GM23248 (cell line): ENCODE measurements around the gene NKAIN2. TPM values are rescaled to one million over a fixed set of nuclear protein-coding genes. Genes with fewer than 3 reads are reported as not detected.

Source experiments
- DNase-seq: peaks from one replicate; pipeline ENCODE4 v3.0.0-alpha.2; 2015
- H2AFZ ChIP-seq: fragments of 200-600 bp; sonication (generic); 2 replicates; pipeline ENCODE4 v1.6.1; 2016; ENCODE audit warnings: antibody characterized with exemption
- H3F3A ChIP-seq: fragments of 200-600 bp; sonication (generic); 2 replicates; pipeline ENCODE4 v1.6.1; 2016; ENCODE audit warnings: mild to moderate bottlenecking, antibody characterized with exemption, mixed run types; ENCODE audit not compliant: insufficient read depth
- H3K27ac ChIP-seq: fragments of 200-600 bp; sonication (generic); 2 replicates; pipeline ENCODE4 v1.5.1; 2016; ENCODE audit warnings: mild to moderate bottlenecking
- H3K27me3 ChIP-seq: fragments of 200-600 bp; sonication (generic); replicated peaks from 2 replicates; pipeline ENCODE4 v1.6.1; 2016; ENCODE audit warnings: mild to moderate bottlenecking; ENCODE audit not compliant: insufficient read depth
- H3K36me3 ChIP-seq: fragments of 200-600 bp; sonication (generic); 2 replicates; pipeline ENCODE4 v1.6.1; 2016; ENCODE audit warnings: low read depth, mild to moderate bottlenecking
- H3K4me1 ChIP-seq: fragments of 200-600 bp; sonication (generic); 2 replicates; pipeline ENCODE4 v1.6.1; 2016; ENCODE audit warnings: mild to moderate bottlenecking; ENCODE audit not compliant: insufficient read depth
- H3K4me2 ChIP-seq: fragments of 200-600 bp; sonication (generic); one replicate; pipeline ENCODE4 v1.6.1; 2016; ENCODE audit warnings: mild to moderate bottlenecking; ENCODE audit not compliant: unreplicated experiment
- H3K4me3 ChIP-seq: fragments of 200-600 bp; sonication (generic); 2 replicates; pipeline ENCODE4 v1.5.1; 2016; ENCODE audit warnings: mild to moderate bottlenecking
- H3K79me2 ChIP-seq: fragments of 200-600 bp; sonication (generic); 2 replicates; pipeline ENCODE4 v1.6.1; 2016; ENCODE audit warnings: mild to moderate bottlenecking; ENCODE audit not compliant: insufficient read depth
- H3K9ac ChIP-seq: fragments of 200-600 bp; sonication (generic); 2 replicates; pipeline ENCODE4 v1.6.1; 2016; ENCODE audit warnings: mild to moderate bottlenecking
- H3K9me2 ChIP-seq: fragments of 200-600 bp; sonication (generic); 2 replicates; pipeline ENCODE4 v1.6.1; 2016; ENCODE audit warnings: mixed run types, mild to moderate bottlenecking, moderate library complexity; ENCODE audit not compliant: insufficient read depth
- H3K9me3 ChIP-seq: fragments of 200-600 bp; sonication (generic); one replicate; pipeline ENCODE4 v1.6.1; 2017; ENCODE audit warnings: low read depth
- H4K20me1 ChIP-seq: fragments of 200-600 bp; sonication (generic); 2 replicates; pipeline ENCODE4 v1.6.0; 2016; ENCODE audit not compliant: insufficient read depth
- EZH2 ChIP-seq: fragments of 200-600 bp; sonication (generic); IDR thresholded peaks from 2 replicates; pipeline ENCODE4 v1.6.1; 2018; ENCODE audit warnings: antibody characterized with exemption, mild to moderate bottlenecking; ENCODE audit not compliant: insufficient read depth, poor library complexity, severe bottlenecking
- EZH2phosphoT487 ChIP-seq: fragments of 200-600 bp; sonication (generic); IDR thresholded peaks from 2 replicates; pipeline ENCODE4 v1.6.1; 2018; ENCODE audit warnings: antibody characterized with exemption, moderate library complexity, mild to moderate bottlenecking, low read depth; ENCODE audit not compliant: insufficient read depth
- WGBS, 2 experiments: methylation state at CpG; one replicate each; pipeline ENCODE4 v1.1.6; 2015 to 2017; ENCODE audit warnings: low lambda C conversion rate in 2 of 2, low coverage in 1 of 2; ENCODE audit errors: missing lambda C conversion rate in 2 of 2; 5-methylcytosine and 5-hydroxymethylcytosine counted together
- in situ Hi-C: fragments of 300-500 bp; cut with MboI; formaldehyde crosslinking; loops from 2 replicates; pipeline ENCODE4 v1.15.0; 2020
- polyA plus RNA-seq: library from polyadenylated mRNA; unstranded; fragments of >200 nt; fragmentation: Nextera tagmentation; extraction: Ambion mirVana; gene quantifications from 2 replicates; pipeline ENCODE4 v1.2.1, GENCODE V29; 2016
- total RNA-seq: library from RNA; depleted of rRNA; stranded (reverse); fragments of >200 nt; shearing (Covaris generic); gene quantifications from 2 replicates; pipeline ENCODE4 v1.2.3, GENCODE V29; 2014; rRNA removed

The NKAIN2 gene
- total and polyA plus RNA-seq, 2 experiments from 2014 or later = not detected

DNA sequence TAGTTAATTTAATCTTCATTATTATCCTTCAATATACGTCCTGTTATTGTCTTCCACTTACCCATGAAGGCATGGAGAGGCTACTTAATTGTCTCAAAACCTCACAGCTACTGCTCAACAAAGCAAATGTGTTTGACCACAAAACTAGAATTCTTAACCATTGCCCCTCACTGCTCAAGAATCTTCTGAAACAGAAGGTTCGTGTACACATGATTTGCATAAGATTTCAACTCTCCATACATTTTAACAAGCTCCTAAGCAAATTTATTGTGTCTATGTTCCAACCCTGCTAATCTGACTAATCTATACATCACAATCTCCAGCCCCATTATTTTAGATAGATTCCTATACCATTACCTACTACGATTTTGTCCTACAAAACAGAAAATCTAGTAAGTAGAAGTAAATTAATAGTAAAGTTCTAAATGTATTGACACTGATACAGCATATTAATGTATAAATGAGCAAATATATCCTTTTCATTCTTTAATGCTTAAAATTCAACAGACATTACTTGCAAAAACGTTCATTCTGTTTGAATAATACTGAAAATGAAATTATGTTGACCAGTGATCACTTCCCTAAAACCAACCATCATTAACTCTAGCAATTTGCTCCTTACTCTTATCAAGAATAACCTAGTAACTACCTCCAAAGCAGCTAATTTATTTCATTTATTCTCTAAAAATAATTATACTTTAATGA lies 1068.8 kb downstream of the NKAIN2 start:
- in situ Hi-C loops = loop anchor here (5.0 to 25.0 kb wide), 3 partner anchors 240 to 890 kb away; partner anchors contain the start of gene HDDC2
- H3F3A ChIP-seq = no peaks in the 10 kb centered on the region

DNA sequence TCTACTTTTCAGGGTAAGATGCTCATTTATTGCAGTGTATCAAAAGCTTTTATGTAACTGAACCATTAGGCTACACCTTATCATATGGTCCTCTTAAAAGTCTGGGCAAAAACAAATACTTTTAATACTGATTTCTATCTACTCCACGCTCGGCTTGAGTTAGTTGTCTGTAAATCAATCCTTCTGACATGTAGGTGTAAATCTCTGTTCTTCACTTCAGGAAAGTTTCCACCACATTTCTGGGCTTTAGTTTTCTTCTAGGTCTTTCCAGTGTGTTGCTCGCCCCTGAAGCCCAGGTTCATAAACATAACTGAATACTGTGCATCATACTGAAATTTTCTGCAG lies 1069.4 kb downstream of the NKAIN2 start:
- H3K36me3 ChIP-seq = no peaks in the 10 kb centered on the region
- H3K4me1 ChIP-seq = 0 out of 2 replicates have a peak, but pooled peaks cover 5% of the 10 kb centered on the region
- H3K4me3 ChIP-seq = no peak overlapping the region
- H4K20me1 ChIP-seq = no peaks in the 10 kb centered on the region
- no peaks in the 10 kb centered on the region for H3K9me3 ChIP-seq
- no peaks in the 10 kb centered on the region for H3K79me2 ChIP-seq
- H2AFZ ChIP-seq = no peak overlapping the region
- 94% methylated on average over 3 of the region's 3 CpGs for WGBS, 2 experiments
- H3K9ac ChIP-seq = no peak overlapping the region
- no peaks in the 10 kb centered on the region for H3K27me3 ChIP-seq
- no peak for DNase-seq
- TF ChIP-seq EZH2 (no peak), EZH2phosphoT487 (no peak)
- no peak overlapping the region for H3K4me2 ChIP-seq
- in situ Hi-C loops = loop anchor here (5.0 to 25.0 kb wide), 3 partner anchors 239 to 889 kb away; partner anchors contain the start of gene HDDC2
- no peaks in the 10 kb centered on the region for H3F3A ChIP-seq
- H3K27ac ChIP-seq = no peak overlapping the region
- H3K9me2 ChIP-seq = no peaks in the 10 kb centered on the region

More for the DNA sequence above, 1068.8 kb downstream of the NKAIN2 start:
- H3K79me2 ChIP-seq = no peaks in the 10 kb centered on the region
- no peak overlapping the region for H3K4me2 ChIP-seq
- no peak overlapping the region for H3K27ac ChIP-seq
- H3K36me3 ChIP-seq = no peaks in the 10 kb centered on the region
- DNase-seq = no peak
- H2AFZ ChIP-seq = no peak overlapping the region
- WGBS, 2 experiments = 62 to 66% methylated on average over 4 of the region's 4 CpGs
- H3K4me3 ChIP-seq = no peak overlapping the region
- TF ChIP-seq EZH2phosphoT487 (no peak), EZH2 (no peak)
- no peak overlapping the region for H3K9ac ChIP-seq
- H3K4me1 ChIP-seq = 0 out of 2 replicates have a peak, but pooled peaks cover 5% of the 10 kb centered on the region
- H4K20me1 ChIP-seq = no peaks in the 10 kb centered on the region
- H3K9me3 ChIP-seq = no peaks in the 10 kb centered on the region
- no peaks in the 10 kb centered on the region for H3K27me3 ChIP-seq
- no peaks in the 10 kb centered on the region for H3K9me2 ChIP-seq

Other genes starting within 250 kb of the NKAIN2 start
- gene TRDN, start 166.9 kb upstream of the NKAIN2 start, total RNA-seq = not detected in 2 replicates
- gene TRDN, start 166.9 kb upstream of the NKAIN2 start, polyA plus RNA-seq = not detected in 2 replicates